ENCODE data around the gene SEMA5B. TPM values are rescaled to one million over a fixed set of nuclear protein-coding genes. Genes with fewer than 3 reads are reported as not detected.

The SEMA5B gene
- total and polyA plus RNA-seq, 9 of the 15 experiments (the other 6 are each of a cell fraction or from before 2014, with no cell fraction given): not detected

DNA sequence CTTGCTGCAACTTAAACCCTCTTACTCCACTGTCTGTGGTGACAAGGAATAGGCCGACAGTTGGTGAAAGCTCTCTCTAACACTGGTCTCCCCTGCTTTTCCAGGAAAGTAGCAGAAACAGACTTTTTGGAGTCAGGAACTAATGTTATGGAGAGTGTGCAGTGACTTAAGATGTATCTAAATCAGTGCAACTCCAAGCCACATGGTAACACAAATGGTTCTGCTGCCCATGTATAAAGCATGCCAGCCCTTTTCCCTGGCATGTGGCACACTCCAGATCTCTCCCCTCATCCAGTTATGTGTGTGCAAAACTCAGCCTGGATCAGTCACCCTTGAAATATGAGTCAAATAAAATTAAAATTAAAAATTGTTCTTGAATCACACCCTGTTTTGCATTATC lies 55.4 kb downstream of the SEMA5B start:
- CTCF ChIA-PET (ENCODE audit: low intra/inter-chr PET ratio): no interaction called here
- in situ Hi-C loops (cut with MboI): no loop called here
- FAIRE-seq (no peak), ATAC-seq (no peak), DNase-seq (ENCODE audit: extremely low read depth in 1 of 4, low spot score in 3 of 4) (no peak)
- POLR2A ChIA-PET: interaction anchor here (0.6 kb wide), 1 partner anchor 326 kb away, joined by 3 read pairs; no protein-coding TSS in a partner anchor
- H3K4me2 ChIP-seq (ENCODE audit: insufficient read depth, low read length): no peak overlapping the region
- no peaks in the 10 kb centered on the region for H3K36me3 ChIP-seq (ENCODE audit: control insufficient read depth, insufficient read depth, low read length)
- 0% methylated on average over 1 of the region's 1 CpG for WGBS (ENCODE audit: insufficient coverage, low coverage, missing lambda C conversion rate)
- no peak overlapping the region for H2AFZ ChIP-seq (ENCODE audit: low read depth, low read length)
- H3K27ac ChIP-seq (ENCODE audit: extremely low read depth, low read depth, low read length): no peak overlapping the region
- no peak overlapping the region for H3K9ac ChIP-seq (ENCODE audit: insufficient read depth in 1 of 2, low read depth in 2 of 2, low read length in 2 of 2)
- peaks cover 5 to 9% of the 10 kb centered on the region in 2 experiments; a peak in 2 of 5 replicates for H3K4me1 ChIP-seq (replicated peaks in 1 of 2; ENCODE audit: control insufficient read depth in 2 of 2, insufficient read depth in 2 of 2, low read length in 2 of 2)
- H3K27me3 ChIP-seq (ENCODE audit: control insufficient read depth in 2 of 2, insufficient read depth in 2 of 2, low read length in 2 of 2): peaks cover 2 to 63% of the 10 kb centered on the region in 2 experiments; a peak in 4 of 5 replicates
- intact Hi-C loops (cut with micrococcal nuclease): no loop called here
- BruUV-seq (replicated peaks): no TSS peak
- H3K4me3 ChIP-seq: no peak overlapping the region
- H3K79me2 ChIP-seq (ENCODE audit: control insufficient read depth, insufficient read depth, low read length): no peaks in the 10 kb centered on the region
- H3K9me1 ChIP-seq (ENCODE audit: control insufficient read depth, insufficient read depth, low read length): no peaks in the 10 kb centered on the region
- no peak for TF ChIP-seq ZNF174 (CRISPR knock-in tag; IDR thresholded peaks at IDR 0.05)
- TF ChIP-seq, protein P1, sequence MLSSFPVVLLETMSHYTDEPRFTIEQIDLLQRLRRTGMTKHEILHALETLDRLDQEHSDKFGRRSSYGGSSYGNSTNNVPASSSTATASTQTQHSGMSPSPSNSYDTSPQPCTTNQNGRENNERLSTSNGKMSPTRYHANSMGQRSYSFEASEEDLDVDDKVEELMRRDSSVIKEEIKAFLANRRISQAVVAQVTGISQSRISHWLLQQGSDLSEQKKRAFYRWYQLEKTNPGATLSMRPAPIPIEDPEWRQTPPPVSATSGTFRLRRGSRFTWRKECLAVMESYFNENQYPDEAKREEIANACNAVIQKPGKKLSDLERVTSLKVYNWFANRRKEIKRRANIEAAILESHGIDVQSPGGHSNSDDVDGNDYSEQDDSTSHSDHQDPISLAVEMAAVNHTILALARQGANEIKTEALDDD (IDR thresholded peaks at IDR 0.05): no peak
- no peak for TF ChIP-seq STAG1 (CRISPR knock-in tag; IDR thresholded peaks at IDR 0.05; ENCODE audit: borderline replicate concordance)
- TF ChIP-seq MITF (IDR thresholded peaks at IDR 0.05): no peak
- no peaks in the 10 kb centered on the region for H4K20me1 ChIP-seq (replicated peaks; ENCODE audit: control insufficient read depth, insufficient read depth, low read length)
- H3K9me3 ChIP-seq (replicated peaks; ENCODE audit: control insufficient read depth, insufficient read depth, low read depth, low read length): no peaks in the 10 kb centered on the region

Measured in K562 (cell line).